ENCODE measurements around the gene NEMP1.
"Not testable (repeated sequence)": the region's sequence is repeated elsewhere in the genome, so short reads cannot be mapped to it uniquely, and the experiment has no call there.

NEMP1 gene, protein sequence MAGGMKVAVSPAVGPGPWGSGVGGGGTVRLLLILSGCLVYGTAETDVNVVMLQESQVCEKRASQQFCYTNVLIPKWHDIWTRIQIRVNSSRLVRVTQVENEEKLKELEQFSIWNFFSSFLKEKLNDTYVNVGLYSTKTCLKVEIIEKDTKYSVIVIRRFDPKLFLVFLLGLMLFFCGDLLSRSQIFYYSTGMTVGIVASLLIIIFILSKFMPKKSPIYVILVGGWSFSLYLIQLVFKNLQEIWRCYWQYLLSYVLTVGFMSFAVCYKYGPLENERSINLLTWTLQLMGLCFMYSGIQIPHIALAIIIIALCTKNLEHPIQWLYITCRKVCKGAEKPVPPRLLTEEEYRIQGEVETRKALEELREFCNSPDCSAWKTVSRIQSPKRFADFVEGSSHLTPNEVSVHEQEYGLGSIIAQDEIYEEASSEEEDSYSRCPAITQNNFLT

DNA sequence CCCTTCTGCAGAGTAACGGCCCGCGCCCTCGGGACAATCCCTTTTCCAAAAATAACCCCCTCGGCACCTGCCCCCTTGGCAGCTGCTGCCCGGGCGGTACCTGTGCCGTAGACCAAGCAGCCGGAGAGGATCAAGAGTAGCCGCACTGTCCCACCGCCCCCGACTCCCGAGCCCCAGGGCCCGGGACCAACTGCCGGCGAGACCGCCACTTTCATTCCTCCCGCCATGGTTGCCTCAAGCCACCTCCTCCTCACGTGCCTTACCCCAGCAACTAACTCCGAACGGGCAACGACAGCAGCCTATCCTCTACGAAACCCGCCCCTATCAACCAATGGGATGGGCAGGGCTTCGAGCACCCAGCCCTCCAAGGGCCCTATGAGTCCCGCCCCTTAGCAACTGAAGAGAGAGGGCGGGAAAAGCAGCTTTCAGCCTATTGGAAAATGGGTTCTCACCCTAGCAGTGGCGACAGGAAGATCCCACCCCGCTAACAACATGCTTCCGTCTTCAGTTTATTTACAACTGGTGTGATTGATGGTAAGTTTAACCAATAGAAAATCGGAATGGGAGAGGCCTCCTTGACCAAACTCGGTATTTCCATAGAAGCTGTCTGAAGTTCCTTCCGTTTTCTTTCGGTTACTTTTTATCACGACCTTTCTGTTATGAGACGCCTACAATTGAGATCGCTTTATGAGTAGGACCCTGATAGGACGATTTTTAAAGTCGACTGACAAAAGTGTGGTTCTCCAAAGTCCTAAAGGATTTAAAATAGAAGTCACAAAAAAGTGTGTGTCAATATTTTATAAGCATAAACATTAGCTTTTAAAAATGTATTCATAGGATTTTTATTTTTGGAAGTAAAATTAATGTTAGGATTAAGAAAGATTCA, at the start of gene NEMP1:
Gene NEMP1 (minus strand): TSS at position 273 of the 886 bp plus-strand sequence. CDS start 46 bp downstream, at position 227.
- Histone ChIP-seq H3K27ac (ENCODE audit: low read length) (peak within 1 kb of the TSS; percentile 93), H3K27me3 (ENCODE audit: low read depth, low read length) (no peaks in the 10 kb centered on the region), H3K9me3 (ENCODE audit: control insufficient read depth in 1 of 2, low read length in 2 of 2) (no peaks in the 10 kb centered on the region), H3K4me1 (ENCODE audit: control insufficient read depth in 1 of 2, insufficient read depth in 2 of 2, low read length in 2 of 2) (peaks cover 6 to 10% of the 10 kb centered on the region in 2 donors), H3K4me3 (ENCODE audit: low read depth in 1 of 2, low read length in 2 of 2) (peak within 1 kb of the TSS; percentile 76 to 99), H3K36me3 (ENCODE audit: control insufficient read depth in 1 of 2, insufficient read depth in 2 of 2, low read length in 2 of 2) (no peaks in the 10 kb centered on the region)

DNA sequence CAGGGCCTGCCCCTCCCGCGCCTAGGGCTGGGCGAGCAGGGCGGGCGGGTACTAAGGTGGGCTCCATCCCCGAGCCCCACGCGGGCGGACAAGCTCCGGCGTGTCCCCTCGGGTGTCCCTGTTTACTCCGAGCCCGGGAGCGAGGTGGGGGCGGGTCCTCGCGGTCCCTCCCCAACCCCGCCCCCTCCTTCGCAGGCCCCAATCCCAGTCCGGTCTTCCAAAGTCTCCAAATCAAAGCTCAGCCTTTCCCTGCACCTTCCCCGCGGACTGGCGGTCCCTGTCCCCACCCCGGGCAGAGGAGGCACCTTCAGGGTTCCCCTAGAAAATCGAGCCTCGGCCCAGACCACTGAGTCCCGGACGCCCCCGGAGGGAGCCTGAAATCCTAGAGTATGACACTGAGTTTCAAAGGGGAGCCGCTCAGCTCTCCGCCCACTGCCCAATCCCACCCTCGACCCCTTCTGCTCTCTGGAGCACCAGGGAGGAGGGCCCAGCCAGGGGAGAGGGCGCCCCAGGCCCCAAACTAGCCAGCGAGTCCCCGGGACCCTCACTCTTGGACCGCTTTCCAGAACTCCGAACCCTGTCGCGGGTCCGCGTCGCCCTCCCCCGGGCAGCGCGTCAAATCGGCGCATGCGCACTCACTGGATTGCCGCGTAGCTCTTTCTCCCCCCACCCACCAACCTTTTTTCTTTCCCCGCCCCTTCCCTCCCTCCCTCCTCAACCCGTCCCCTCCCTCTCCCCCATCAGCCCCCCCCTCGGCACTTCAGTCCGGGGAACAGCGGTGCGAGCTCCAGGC, 49.3 kb upstream of the NEMP1 start, which contains the start of gene LRP1:
Gene LRP1 (plus strand): TSS at position 758 of the 793 bp plus-strand sequence. CDS start 482 bp downstream, outside the sequence.
- peaks cover 30 to 46% of the 10 kb centered on the region in 2 donors for H3K4me1 ChIP-seq (ENCODE audit: control insufficient read depth in 1 of 2, insufficient read depth in 2 of 2, low read length in 2 of 2)

DNA sequence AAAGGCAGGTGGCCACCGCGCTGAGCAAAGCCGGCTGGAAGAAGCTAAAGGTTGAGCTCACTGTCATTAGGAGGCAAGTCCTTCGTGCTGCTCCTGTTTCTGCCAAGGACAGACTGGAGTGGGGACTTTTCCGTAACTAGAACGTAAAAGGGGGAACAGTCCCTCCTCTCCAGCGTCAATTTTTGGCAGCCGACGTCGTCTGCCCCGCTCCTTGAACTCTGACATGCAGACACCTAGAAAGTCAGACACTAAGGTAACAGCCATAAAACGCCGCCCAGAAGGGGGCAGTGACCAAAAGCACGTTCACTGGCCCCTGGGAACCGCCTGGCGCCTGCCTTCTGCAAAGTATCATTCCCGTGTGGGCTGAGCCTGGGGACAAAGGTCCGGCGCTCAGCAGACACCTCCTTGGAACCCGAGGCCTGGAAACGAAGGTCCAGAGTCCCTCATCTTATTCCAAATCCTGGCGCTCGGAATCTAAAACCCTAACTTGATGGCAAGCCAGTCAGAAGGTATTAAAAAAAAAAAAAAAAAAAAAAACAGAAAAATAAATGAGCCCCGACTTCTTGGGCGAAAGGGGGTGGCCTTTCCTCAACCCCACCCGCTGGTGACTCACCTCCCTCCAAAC, 48.6 kb upstream of the NEMP1 start:
- Histone ChIP-seq H3K4me1 (ENCODE audit: control insufficient read depth in 1 of 2, insufficient read depth in 2 of 2, low read length in 2 of 2) (peaks cover 23 to 39% of the 10 kb centered on the region in 2 donors), H3K27me3 (ENCODE audit: low read depth, low read length) (no peaks in the 10 kb centered on the region), H3K36me3 (ENCODE audit: control insufficient read depth in 1 of 2, insufficient read depth in 2 of 2, low read length in 2 of 2) (peaks cover 0 to 4% of the 10 kb centered on the region in 2 donors), H3K9me3 (ENCODE audit: control insufficient read depth in 1 of 2, low read length in 2 of 2) (no peaks in the 10 kb centered on the region), H3K27ac (ENCODE audit: low read length) (peak overlapping the region; percentile 90), H3K4me3 (ENCODE audit: low read depth in 1 of 2, low read length in 2 of 2) (peak overlapping the region; percentile 74 to 87)

More for the DNA sequence above, 49.3 kb upstream of the NEMP1 start, which contains the start of gene LRP1:
- Histone ChIP-seq H3K27me3 (ENCODE audit: low read depth, low read length) (no peaks in the 10 kb centered on the region), H3K4me3 (ENCODE audit: low read depth in 1 of 2, low read length in 2 of 2) (peak within 1 kb of the TSS; percentile 74 to 87), H3K27ac (ENCODE audit: low read length) (peak within 1 kb of the TSS; percentile 90), H3K9me3 (ENCODE audit: control insufficient read depth in 1 of 2, low read length in 2 of 2) (no peaks in the 10 kb centered on the region), H3K36me3 (ENCODE audit: control insufficient read depth in 1 of 2, insufficient read depth in 2 of 2, low read length in 2 of 2) (peaks cover 0 to 9% of the 10 kb centered on the region in 2 donors)

DNA sequence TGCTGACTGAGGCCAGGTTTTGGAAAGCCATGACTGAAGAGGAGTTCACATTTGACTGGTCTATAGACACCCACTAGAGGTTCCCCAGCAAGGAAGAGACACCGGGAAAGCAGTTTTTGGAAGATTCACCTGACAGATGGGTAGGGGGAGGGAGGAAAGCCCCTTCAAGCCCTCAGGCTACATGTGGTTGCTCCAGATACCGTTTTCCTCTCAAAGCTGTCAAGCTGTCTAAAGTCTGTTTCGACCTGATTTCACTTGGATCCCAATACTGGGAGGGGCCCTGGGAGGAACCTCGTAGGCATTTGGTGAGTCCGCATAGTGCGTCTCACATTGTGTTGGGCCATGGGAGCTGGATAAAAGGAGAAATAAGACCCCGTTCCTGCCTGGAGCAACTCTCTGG, 48.0 kb upstream of the NEMP1 start:
- Histone ChIP-seq H3K9me3 (ENCODE audit: control insufficient read depth in 1 of 2, low read length in 2 of 2) (no peaks in the 10 kb centered on the region), H3K4me1 (ENCODE audit: control insufficient read depth in 1 of 2, insufficient read depth in 2 of 2, low read length in 2 of 2) (peaks cover 18 to 33% of the 10 kb centered on the region in 2 donors), H3K27ac (ENCODE audit: low read length) (peak overlapping the region; percentile 90), H3K4me3 (ENCODE audit: low read depth in 1 of 2, low read length in 2 of 2) (peak overlapping the region; percentile 74 to 87), H3K36me3 (ENCODE audit: control insufficient read depth in 1 of 2, insufficient read depth in 2 of 2, low read length in 2 of 2) (peaks cover 0 to 4% of the 10 kb centered on the region in 2 donors), H3K27me3 (ENCODE audit: low read depth, low read length) (no peaks in the 10 kb centered on the region)

DNA sequence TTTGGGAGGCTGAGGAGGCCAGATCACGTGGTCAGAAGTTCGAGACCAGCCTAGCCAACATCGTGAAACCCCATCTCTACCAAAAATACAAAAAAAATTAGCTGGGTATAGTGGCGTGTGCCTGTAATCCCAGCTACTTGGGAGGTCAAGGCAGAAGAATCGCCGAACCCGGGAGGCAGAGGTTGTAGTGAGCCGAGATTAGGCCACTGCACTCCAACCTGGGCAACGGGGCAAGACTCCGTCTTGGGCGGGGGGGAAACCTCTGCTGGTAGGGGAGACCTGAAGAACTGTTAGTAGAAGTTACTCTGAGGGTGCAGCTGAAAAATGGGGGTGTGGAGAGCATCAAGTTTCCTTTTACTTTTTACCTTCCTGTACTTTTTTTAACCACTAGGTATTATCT, 47.5 kb upstream of the NEMP1 start:
- Histone ChIP-seq H3K4me1 (ENCODE audit: control insufficient read depth in 1 of 2, insufficient read depth in 2 of 2, low read length in 2 of 2) (peaks cover 13 to 28% of the 10 kb centered on the region in 2 donors), H3K27ac (ENCODE audit: low read length) (no peak overlapping the region), H3K36me3 (ENCODE audit: control insufficient read depth in 1 of 2, insufficient read depth in 2 of 2, low read length in 2 of 2) (peaks cover 0 to 4% of the 10 kb centered on the region in 2 donors), H3K4me3 (ENCODE audit: low read depth in 1 of 2, low read length in 2 of 2) (no peak overlapping the region), H3K9me3 (ENCODE audit: control insufficient read depth in 1 of 2, low read length in 2 of 2) (no peaks in the 10 kb centered on the region), H3K27me3 (ENCODE audit: low read depth, low read length) (no peaks in the 10 kb centered on the region)

DNA sequence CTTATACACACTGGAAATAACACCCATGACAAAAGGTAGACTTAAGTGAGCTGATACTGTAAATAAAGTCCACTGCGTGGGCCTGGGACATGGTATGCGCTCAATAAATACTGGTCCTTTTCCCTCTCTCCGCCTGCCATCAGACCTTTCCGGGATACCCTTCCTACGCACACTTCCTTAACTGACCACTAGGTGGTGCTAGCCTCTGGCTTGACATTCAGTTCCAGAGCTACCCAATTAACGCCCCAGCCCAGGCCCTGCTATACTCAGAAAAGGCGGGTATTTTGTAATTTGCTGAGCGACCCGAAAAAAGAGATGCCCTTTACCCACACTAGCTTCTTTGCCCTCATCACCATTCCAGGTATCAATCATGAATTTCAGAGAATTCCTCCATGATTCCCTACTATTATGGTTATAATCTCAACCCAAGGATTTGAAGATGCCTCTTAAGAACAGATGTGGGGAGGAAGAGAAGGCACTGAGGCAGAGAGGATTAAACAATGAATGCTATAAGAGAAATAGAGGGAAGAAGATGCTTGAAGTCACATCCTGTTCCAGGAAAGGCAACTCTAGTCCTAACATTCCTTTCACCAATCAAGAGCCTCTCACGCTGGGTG, 45.8 kb upstream of the NEMP1 start:
- H3K4me1 ChIP-seq (ENCODE audit: control insufficient read depth in 1 of 2, insufficient read depth in 2 of 2, low read length in 2 of 2): peaks cover 5 to 11% of the 10 kb centered on the region in 2 donors
- no peak overlapping the region for H3K27ac ChIP-seq (ENCODE audit: low read length)
- H3K36me3 ChIP-seq (ENCODE audit: control insufficient read depth in 1 of 2, insufficient read depth in 2 of 2, low read length in 2 of 2): peaks cover 0 to 4% of the 10 kb centered on the region in 2 donors
- H3K27me3 ChIP-seq (ENCODE audit: low read depth, low read length): no peaks in the 10 kb centered on the region
- H3K4me3 ChIP-seq (ENCODE audit: low read depth in 1 of 2, low read length in 2 of 2): no peak overlapping the region
- no peaks in the 10 kb centered on the region for H3K9me3 ChIP-seq (ENCODE audit: control insufficient read depth in 1 of 2, low read length in 2 of 2)

DNA sequence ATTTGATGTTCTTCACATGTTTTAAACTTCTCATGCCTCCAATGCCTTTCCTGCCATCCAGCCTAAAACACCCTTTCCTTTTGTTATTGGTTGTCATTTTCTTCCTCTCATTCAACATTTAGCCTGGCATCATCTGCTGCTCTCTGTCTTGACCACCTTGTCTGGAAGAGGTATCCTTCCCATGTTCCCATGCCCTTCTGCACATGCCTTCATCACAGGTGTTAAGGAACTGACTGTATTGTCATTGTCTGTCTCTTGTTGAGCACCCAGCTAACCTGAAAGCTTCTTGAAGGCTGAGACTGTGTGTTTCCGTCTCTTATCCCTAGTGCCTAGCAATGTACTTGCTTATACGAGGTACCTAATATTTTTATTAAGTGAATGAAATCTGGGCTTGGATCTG, 45.2 kb upstream of the NEMP1 start:
- H3K4me1 ChIP-seq (ENCODE audit: control insufficient read depth in 1 of 2, insufficient read depth in 2 of 2, low read length in 2 of 2): peaks cover 5 to 8% of the 10 kb centered on the region in 2 donors
- H3K27ac ChIP-seq (ENCODE audit: low read length): no peak overlapping the region

DNA sequence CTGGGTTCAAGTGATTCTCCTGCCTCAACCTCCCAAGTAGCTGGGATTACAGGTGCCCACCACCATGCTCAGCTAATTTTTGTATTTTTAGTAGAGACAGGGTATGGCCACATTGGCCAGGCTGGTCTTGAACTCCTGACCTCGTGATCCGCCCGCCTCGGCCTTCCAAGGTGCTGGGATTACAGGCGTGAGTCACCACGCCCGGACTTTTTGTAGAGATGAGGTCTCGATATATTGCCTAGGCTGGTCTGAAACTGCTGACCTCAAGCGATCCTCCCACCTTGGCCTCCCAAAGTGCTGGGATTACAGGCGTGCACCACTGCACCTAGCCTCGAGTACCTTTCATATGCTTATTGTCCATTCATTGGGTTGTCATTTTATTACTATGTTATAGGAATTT, 42.1 kb upstream of the NEMP1 start:
- H3K27ac ChIP-seq (ENCODE audit: low read length); H3K4me1 ChIP-seq (ENCODE audit: control insufficient read depth in 1 of 2, insufficient read depth in 2 of 2, low read length in 2 of 2); H3K36me3 ChIP-seq (ENCODE audit: control insufficient read depth in 1 of 2, insufficient read depth in 2 of 2, low read length in 2 of 2); H3K27me3 ChIP-seq (ENCODE audit: low read depth, low read length); H3K4me3 ChIP-seq (ENCODE audit: low read depth in 1 of 2, low read length in 2 of 2); H3K9me3 ChIP-seq (ENCODE audit: control insufficient read depth in 1 of 2, low read length in 2 of 2): not testable (repeated sequence)

More for the DNA sequence above, 45.2 kb upstream of the NEMP1 start:
- Histone ChIP-seq H3K36me3 (ENCODE audit: control insufficient read depth in 1 of 2, insufficient read depth in 2 of 2, low read length in 2 of 2) (peaks cover 0 to 4% of the 10 kb centered on the region in 2 donors), H3K9me3 (ENCODE audit: control insufficient read depth in 1 of 2, low read length in 2 of 2) (no peaks in the 10 kb centered on the region), H3K4me3 (ENCODE audit: low read depth in 1 of 2, low read length in 2 of 2) (no peak overlapping the region), H3K27me3 (ENCODE audit: low read depth, low read length) (no peaks in the 10 kb centered on the region)

DNA sequence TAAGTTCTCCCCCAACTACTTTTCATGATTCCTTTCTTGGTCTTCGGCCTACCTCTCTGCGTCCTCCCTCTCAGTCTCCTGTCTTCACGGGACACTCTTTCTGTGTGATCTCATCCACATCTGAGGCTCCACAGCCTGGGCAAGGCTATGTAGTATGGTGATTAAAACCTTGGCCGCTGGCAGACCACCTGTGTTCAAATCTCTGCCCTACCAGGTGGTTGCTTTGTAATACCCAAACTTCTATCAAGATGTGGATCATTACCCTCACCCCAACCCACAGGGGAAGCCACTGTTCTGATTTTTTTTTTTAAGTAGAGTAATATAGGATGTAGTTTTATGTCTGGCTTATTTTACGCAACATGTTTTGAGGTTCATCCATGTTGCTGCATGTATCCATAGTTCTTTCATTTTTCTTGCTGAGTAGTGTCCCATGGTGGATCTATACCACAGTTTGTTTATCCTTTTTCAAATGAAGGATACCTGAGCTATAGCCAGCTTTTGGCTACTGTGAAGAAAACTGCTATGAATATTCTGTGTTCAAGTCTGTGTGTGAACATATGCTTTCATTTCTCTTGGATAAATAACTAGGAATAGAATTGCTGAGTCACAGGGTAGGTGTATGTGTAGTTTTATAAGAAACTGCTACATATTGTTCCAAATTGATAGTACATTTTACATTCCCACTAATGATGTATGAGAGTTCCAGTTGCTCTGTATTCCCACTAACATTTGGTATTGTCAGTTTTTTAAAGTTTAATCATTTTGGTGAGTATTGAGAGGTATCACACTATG, 40.9 kb upstream of the NEMP1 start:
- Histone ChIP-seq H3K27ac (ENCODE audit: low read length) (no peak overlapping the region), H3K4me3 (ENCODE audit: low read depth in 1 of 2, low read length in 2 of 2) (no peak overlapping the region)

More for the DNA sequence above, 40.9 kb upstream of the NEMP1 start:
- no peaks in the 10 kb centered on the region for H3K36me3 ChIP-seq (ENCODE audit: control insufficient read depth in 1 of 2, insufficient read depth in 2 of 2, low read length in 2 of 2)
- H3K4me1 ChIP-seq (ENCODE audit: control insufficient read depth in 1 of 2, insufficient read depth in 2 of 2, low read length in 2 of 2): no peaks in the 10 kb centered on the region
- H3K27me3 ChIP-seq (ENCODE audit: low read depth, low read length): no peaks in the 10 kb centered on the region
- H3K9me3 ChIP-seq (ENCODE audit: control insufficient read depth in 1 of 2, low read length in 2 of 2): no peaks in the 10 kb centered on the region

Data from muscle layer of duodenum (tissue), 2 donors.